ENCODE data around the gene DNPEP.
"Not testable (repeated sequence)": the region's sequence is repeated elsewhere in the genome, so short reads cannot be mapped to it uniquely, and the experiment has no call there.

DNPEP gene

GRCh38 chr2:219417374-219417773, 29.7 kb upstream of the DNPEP start:
- Histone ChIP-seq H3K9ac (ENCODE audit: low read depth, low read length) (no peak overlapping the region), H3K36me3 (ENCODE audit: insufficient read depth, low read depth, low read length) (no peaks in the 10 kb centered on the region), H3K27ac (ENCODE audit: low read length) (no peak overlapping the region), H3K4me3 (ENCODE audit: low read length) (no peak overlapping the region), H3K27me3 (ENCODE audit: insufficient read depth, low read length) (peaks cover 18% of the 10 kb centered on the region; the same call in 1 of the 2 replicates), H3K9me3 (ENCODE audit: insufficient read depth, low read depth, low read length) (no peaks in the 10 kb centered on the region), H3K4me1 (ENCODE audit: insufficient read depth, low read length) (peaks cover 19% of the 10 kb centered on the region; the same call in 1 of the 2 replicates)

GRCh38 chr2:219416938-219417337, 29.2 kb upstream of the DNPEP start:
- Histone ChIP-seq H3K4me1 (ENCODE audit: insufficient read depth, low read length) (peaks cover 19% of the 10 kb centered on the region; the same call in 1 of the 2 replicates), H3K9ac (ENCODE audit: low read depth, low read length) (no peak overlapping the region), H3K9me3 (ENCODE audit: insufficient read depth, low read depth, low read length) (no peaks in the 10 kb centered on the region), H3K27ac (ENCODE audit: low read length) (no peak overlapping the region), H3K36me3 (ENCODE audit: insufficient read depth, low read depth, low read length) (no peaks in the 10 kb centered on the region), H3K4me3 (ENCODE audit: low read length) (no peak overlapping the region), H3K27me3 (ENCODE audit: insufficient read depth, low read length) (peaks cover 18% of the 10 kb centered on the region; the same call in 1 of the 2 replicates)

- Histone ChIP-seq H3K4me3 (ENCODE audit: low read length) (no peak overlapping the region; the same call in 1 of the 2 replicates), H3K27ac (ENCODE audit: low read length) (no peak overlapping the region), H3K4me1 (ENCODE audit: insufficient read depth, low read length) (peaks cover 19% of the 10 kb centered on the region; the same call in 1 of the 2 replicates), H3K36me3 (ENCODE audit: insufficient read depth, low read depth, low read length) (no peaks in the 10 kb centered on the region), H3K9me3 (ENCODE audit: insufficient read depth, low read depth, low read length) (no peaks in the 10 kb centered on the region), H3K27me3 (ENCODE audit: insufficient read depth, low read length) (peaks cover 18% of the 10 kb centered on the region; the same call in 1 of the 2 replicates), H3K9ac (ENCODE audit: low read depth, low read length) (no peak overlapping the region)
Measured at GRCh38 chr2:219416235-219416602, 28.5 kb upstream of the DNPEP start.

GRCh38 chr2:219415580-219416234, 28.0 kb upstream of the DNPEP start:
- no peaks in the 10 kb centered on the region for H3K9me3 ChIP-seq (ENCODE audit: insufficient read depth, low read depth, low read length)

GRCh38 chr2:219414857-219415256, 27.1 kb upstream of the DNPEP start:
- H3K27me3 ChIP-seq (ENCODE audit: insufficient read depth, low read length) = peaks cover 15% of the 10 kb centered on the region; the same call in 1 of the 2 replicates
- H3K9ac ChIP-seq (ENCODE audit: low read depth, low read length) = no peak overlapping the region
- peaks cover 19% of the 10 kb centered on the region; the same call in 1 of the 2 replicates for H3K4me1 ChIP-seq (ENCODE audit: insufficient read depth, low read length)
- H3K27ac ChIP-seq (ENCODE audit: low read length) = no peak overlapping the region
- H3K4me3 ChIP-seq (ENCODE audit: low read length) = no peak overlapping the region
- H3K9me3 ChIP-seq (ENCODE audit: insufficient read depth, low read depth, low read length) = no peaks in the 10 kb centered on the region
- H3K36me3 ChIP-seq (ENCODE audit: insufficient read depth, low read depth, low read length) = no peaks in the 10 kb centered on the region

More at GRCh38 chr2:219415580-219416234, 28.0 kb upstream of the DNPEP start:
- Histone ChIP-seq H3K27ac (ENCODE audit: low read length) (no peak overlapping the region), H3K27me3 (ENCODE audit: insufficient read depth, low read length) (peaks cover 18% of the 10 kb centered on the region; the same call in 1 of the 2 replicates), H3K4me1 (ENCODE audit: insufficient read depth, low read length) (peaks cover 19% of the 10 kb centered on the region; the same call in 1 of the 2 replicates), H3K9ac (ENCODE audit: low read depth, low read length) (no peak overlapping the region), H3K4me3 (ENCODE audit: low read length) (no peak overlapping the region; the same call in 1 of the 2 replicates), H3K36me3 (ENCODE audit: insufficient read depth, low read depth, low read length) (no peaks in the 10 kb centered on the region)

- no peaks in the 10 kb centered on the region for H3K27me3 ChIP-seq (ENCODE audit: insufficient read depth, low read length)
- no peak overlapping the region for H3K27ac ChIP-seq (ENCODE audit: low read length)
- no peaks in the 10 kb centered on the region for H3K36me3 ChIP-seq (ENCODE audit: insufficient read depth, low read depth, low read length)
- no peak overlapping the region for H3K4me3 ChIP-seq (ENCODE audit: low read length)
- no peaks in the 10 kb centered on the region for H3K9me3 ChIP-seq (ENCODE audit: insufficient read depth, low read depth, low read length)
- H3K4me1 ChIP-seq (ENCODE audit: insufficient read depth, low read length) = peaks cover 1% of the 10 kb centered on the region; the same call in 1 of the 2 replicates
- H3K9ac ChIP-seq (ENCODE audit: low read depth, low read length) = no peak overlapping the region
Measured at GRCh38 chr2:219410390-219410789, 22.7 kb upstream of the DNPEP start.

- no peak overlapping the region for H3K4me3 ChIP-seq (ENCODE audit: low read length)
- no peaks in the 10 kb centered on the region for H3K27me3 ChIP-seq (ENCODE audit: insufficient read depth, low read length)
- no peak overlapping the region for H3K27ac ChIP-seq (ENCODE audit: low read length)
- no peaks in the 10 kb centered on the region for H3K9me3 ChIP-seq (ENCODE audit: insufficient read depth, low read depth, low read length)
- no peaks in the 10 kb centered on the region; the same call in 1 of the 2 replicates for H3K4me1 ChIP-seq (ENCODE audit: insufficient read depth, low read length)
- H3K36me3 ChIP-seq (ENCODE audit: insufficient read depth, low read depth, low read length) = no peaks in the 10 kb centered on the region
- H3K9ac ChIP-seq (ENCODE audit: low read depth, low read length) = no peak overlapping the region
Measured at GRCh38 chr2:219409619-219410018, 21.9 kb upstream of the DNPEP start.

- H3K27ac ChIP-seq (ENCODE audit: low read length) = no peak overlapping the region
- H3K9ac ChIP-seq (ENCODE audit: low read depth, low read length) = no peak overlapping the region
- H3K27me3 ChIP-seq (ENCODE audit: insufficient read depth, low read length) = no peaks in the 10 kb centered on the region
- no peaks in the 10 kb centered on the region; the same call in 1 of the 2 replicates for H3K4me1 ChIP-seq (ENCODE audit: insufficient read depth, low read length)
- H3K4me3 ChIP-seq (ENCODE audit: low read length) = no peak overlapping the region
- H3K36me3 ChIP-seq (ENCODE audit: insufficient read depth, low read depth, low read length) = no peaks in the 10 kb centered on the region
- H3K9me3 ChIP-seq (ENCODE audit: insufficient read depth, low read depth, low read length) = no peaks in the 10 kb centered on the region
Measured at GRCh38 chr2:219408631-219409030, 20.9 kb upstream of the DNPEP start.

- H3K9me3 ChIP-seq (ENCODE audit: insufficient read depth, low read depth, low read length) = no peaks in the 10 kb centered on the region
- H3K9ac ChIP-seq (ENCODE audit: low read depth, low read length) = no peak overlapping the region
- no peak overlapping the region for H3K27ac ChIP-seq (ENCODE audit: low read length)
- H3K4me3 ChIP-seq (ENCODE audit: low read length) = no peak overlapping the region
- no peaks in the 10 kb centered on the region for H3K36me3 ChIP-seq (ENCODE audit: insufficient read depth, low read depth, low read length)
- no peaks in the 10 kb centered on the region; the same call in 1 of the 2 replicates for H3K4me1 ChIP-seq (ENCODE audit: insufficient read depth, low read length)
- H3K27me3 ChIP-seq (ENCODE audit: insufficient read depth, low read length) = no peaks in the 10 kb centered on the region
Measured at GRCh38 chr2:219408204-219408603, 20.5 kb upstream of the DNPEP start.

GRCh38 chr2:219407343-219407742, 19.6 kb upstream of the DNPEP start:
- H3K4me3 ChIP-seq (ENCODE audit: low read length); H3K36me3 ChIP-seq (ENCODE audit: insufficient read depth, low read depth, low read length); H3K27me3 ChIP-seq (ENCODE audit: insufficient read depth, low read length); H3K9me3 ChIP-seq (ENCODE audit: insufficient read depth, low read depth, low read length); H3K27ac ChIP-seq (ENCODE audit: low read length); H3K4me1 ChIP-seq (ENCODE audit: insufficient read depth, low read length); H3K9ac ChIP-seq (ENCODE audit: low read depth, low read length): not testable (repeated sequence)

GRCh38 chr2:219406861-219407230, 19.1 kb upstream of the DNPEP start:
- Histone ChIP-seq H3K36me3 (ENCODE audit: insufficient read depth, low read depth, low read length) (no peaks in the 10 kb centered on the region), H3K4me3 (ENCODE audit: low read length) (no peak overlapping the region), H3K9ac (ENCODE audit: low read depth, low read length) (no peak overlapping the region), H3K27ac (ENCODE audit: low read length) (no peak overlapping the region), H3K9me3 (ENCODE audit: insufficient read depth, low read depth, low read length) (no peaks in the 10 kb centered on the region), H3K4me1 (ENCODE audit: insufficient read depth, low read length) (peaks cover 5% of the 10 kb centered on the region; the same call in 1 of the 2 replicates), H3K27me3 (ENCODE audit: insufficient read depth, low read length) (no peaks in the 10 kb centered on the region)
